HEK293 (cell line): ENCODE data around the gene BCL7A.

ENCODE experiments used
- MYNN ChIP-seq: fragments of 450-650 bp; formaldehyde crosslinking; IDR thresholded peaks from 2 replicates; pipeline ENCODE4 v1.5.1; 2016; ENCODE audit warnings: missing biosample characterization, missing genetic modification characterization, borderline replicate concordance
- OSR2 ChIP-seq: fragments of 450-650 bp; formaldehyde crosslinking; IDR thresholded peaks from 2 replicates; pipeline ENCODE4 v1.5.1; 2016; ENCODE audit warnings: missing biosample characterization, missing genetic modification characterization
- PATZ1 ChIP-seq: fragments of 450-650 bp; formaldehyde crosslinking; IDR thresholded peaks from 2 replicates; pipeline ENCODE4 v1.5.1; 2016; ENCODE audit warnings: missing biosample characterization, missing genetic modification characterization
- SALL2 ChIP-seq: fragments of 450-650 bp; formaldehyde crosslinking; IDR thresholded peaks from 2 replicates; pipeline ENCODE4 v1.5.0; 2017; ENCODE audit warnings: missing biosample characterization, mild to moderate bottlenecking, missing genetic modification characterization, borderline replicate concordance
- SP2 ChIP-seq: fragments of 450-650 bp; formaldehyde crosslinking; IDR thresholded peaks from 2 replicates; pipeline ENCODE4 v1.5.1; 2016; ENCODE audit warnings: missing biosample characterization, missing genetic modification characterization
- TCF7L2 ChIP-seq: IDR thresholded peaks from 2 replicates; pipeline ENCODE4 v1.6.1; 2011; ENCODE audit warnings: low read depth, mild to moderate bottlenecking, inconsistent platforms, low read length, moderate library complexity, borderline replicate concordance
- ZBTB7A ChIP-seq: fragments of 450-650 bp; formaldehyde crosslinking; IDR thresholded peaks from 2 replicates; pipeline ENCODE4 v1.5.1; 2016; ENCODE audit warnings: low read depth, missing biosample characterization, missing genetic modification characterization
- ZBTB8A ChIP-seq: fragments of 450-650 bp; formaldehyde crosslinking; IDR thresholded peaks from 2 replicates; pipeline ENCODE4 v1.5.1; 2016; ENCODE audit warnings: missing biosample characterization, missing genetic modification characterization
- ZNF114 ChIP-seq: fragments of 450-650 bp; formaldehyde crosslinking; IDR thresholded peaks from 2 replicates; pipeline ENCODE4 v1.5.0; 2017; ENCODE audit warnings: missing biosample characterization, missing genetic modification characterization
- ZNF121 ChIP-seq: fragments of 450-650 bp; formaldehyde crosslinking; IDR thresholded peaks from 2 replicates; pipeline ENCODE4 v1.5.1; 2016; ENCODE audit warnings: missing biosample characterization, missing genetic modification characterization
- ZNF23 ChIP-seq: fragments of 450-650 bp; formaldehyde crosslinking; IDR thresholded peaks from 2 replicates; pipeline ENCODE4 v1.5.1; 2016; ENCODE audit warnings: missing biosample characterization, missing genetic modification characterization, borderline replicate concordance
- ZNF366 ChIP-seq: fragments of 450-650 bp; formaldehyde crosslinking; conservative IDR thresholded peaks from 2 replicates; pipeline ENCODE4 v1.5.1; 2016; ENCODE audit warnings: missing biosample characterization, missing genetic modification characterization
- ZNF423 ChIP-seq: fragments of 450-650 bp; formaldehyde crosslinking; IDR thresholded peaks from 2 replicates; pipeline ENCODE4 v1.5.1; 2016; ENCODE audit warnings: missing biosample characterization, missing genetic modification characterization
- ZNF596 ChIP-seq: fragments of 450-650 bp; IDR thresholded peaks from 2 replicates; pipeline ENCODE4 v1.5.0; 2018; ENCODE audit warnings: missing biosample characterization, mild to moderate bottlenecking, missing genetic modification characterization, moderate library complexity
- ZNF629 ChIP-seq: fragments of 450-650 bp; formaldehyde crosslinking; IDR thresholded peaks from 2 replicates; pipeline ENCODE4 v1.5.1; 2017; ENCODE audit warnings: missing biosample characterization, missing genetic modification characterization
- ZNF768 ChIP-seq: fragments of 450-650 bp; formaldehyde crosslinking; IDR thresholded peaks from 2 replicates; pipeline ENCODE4 v1.5.1; 2018; ENCODE audit warnings: missing biosample characterization, mild to moderate bottlenecking, missing genetic modification characterization
- ZNF776 ChIP-seq: fragments of 450-650 bp; formaldehyde crosslinking; IDR thresholded peaks from 2 replicates; pipeline ENCODE4 v1.5.0; 2017; ENCODE audit warnings: missing biosample characterization, missing genetic modification characterization, borderline replicate concordance
- ZNF830 ChIP-seq: fragments of 450-650 bp; IDR thresholded peaks from 2 replicates; pipeline ENCODE4 v1.5.0; 2018; ENCODE audit warnings: missing biosample characterization, missing genetic modification characterization, low read depth, mild to moderate bottlenecking, moderate library complexity
- ZSCAN16 ChIP-seq: fragments of 450-650 bp; formaldehyde crosslinking; IDR thresholded peaks from 2 replicates; pipeline ENCODE4 v1.5.1; 2016; ENCODE audit warnings: missing biosample characterization, missing genetic modification characterization
- ZSCAN30 ChIP-seq: fragments of 450-650 bp; IDR thresholded peaks from 2 replicates; pipeline ENCODE4 v1.5.1; 2018; ENCODE audit warnings: missing biosample characterization, mild to moderate bottlenecking, missing genetic modification characterization, moderate library complexity
- TF ChIP-seq, protein P1 (sequence below): fragments of 450-650 bp; formaldehyde crosslinking; IDR thresholded peaks from 2 replicates; pipeline ENCODE4 v1.5.1; 2016; ENCODE audit warnings: missing biosample characterization, missing genetic modification characterization
- TF ChIP-seq, protein P2 (sequence below): fragments of 450-650 bp; formaldehyde crosslinking; IDR thresholded peaks from 2 replicates; pipeline ENCODE4 v1.5.1; 2016; ENCODE audit warnings: missing biosample characterization, missing genetic modification characterization
- TF ChIP-seq, protein P3 (sequence below): fragments of 450-650 bp; formaldehyde crosslinking; IDR thresholded peaks from 2 replicates; pipeline ENCODE4 v1.5.1; 2017; ENCODE audit warnings: missing biosample characterization, missing genetic modification characterization
- TF ChIP-seq, protein P4 (sequence below): fragments of 450-650 bp; formaldehyde crosslinking; IDR thresholded peaks from 2 replicates; pipeline ENCODE4 v1.5.1; 2016; ENCODE audit warnings: missing biosample characterization, missing genetic modification characterization
- TF ChIP-seq, protein P5 (sequence below): fragments of 450-650 bp; formaldehyde crosslinking; IDR thresholded peaks from 2 replicates; pipeline ENCODE4 v1.5.1; 2016; ENCODE audit warnings: missing biosample characterization, missing genetic modification characterization

BCL7A gene

DNA sequence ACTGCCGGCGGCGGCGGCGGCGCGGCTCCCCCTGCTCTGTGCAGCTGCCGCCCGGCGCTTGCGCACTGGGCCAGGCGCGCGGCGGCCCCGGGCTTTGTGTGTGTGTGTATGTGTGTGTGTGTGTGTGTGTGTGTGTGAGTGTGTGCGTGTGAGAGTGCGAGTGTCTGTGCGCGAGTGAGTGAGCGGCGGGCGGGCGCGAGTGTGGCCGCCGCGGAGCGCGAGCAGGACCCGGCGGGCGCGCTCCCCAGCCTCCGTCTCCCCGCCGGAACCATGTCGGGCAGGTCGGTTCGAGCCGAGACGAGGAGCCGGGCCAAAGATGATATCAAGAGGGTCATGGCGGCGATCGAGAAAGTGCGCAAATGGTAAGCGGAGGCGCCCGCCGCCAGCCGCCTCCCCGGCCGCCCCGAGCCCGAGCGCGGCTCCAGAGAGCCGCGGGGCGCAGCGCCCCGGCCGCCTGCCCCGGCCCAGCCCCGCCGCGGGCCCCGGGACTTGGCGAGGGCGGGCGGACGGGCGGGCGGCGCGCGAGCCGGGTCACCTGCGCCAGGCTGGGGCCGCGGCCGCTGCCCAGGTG is at the start of gene BCL7A (continued):
- TF ChIP-seq, protein P1, sequence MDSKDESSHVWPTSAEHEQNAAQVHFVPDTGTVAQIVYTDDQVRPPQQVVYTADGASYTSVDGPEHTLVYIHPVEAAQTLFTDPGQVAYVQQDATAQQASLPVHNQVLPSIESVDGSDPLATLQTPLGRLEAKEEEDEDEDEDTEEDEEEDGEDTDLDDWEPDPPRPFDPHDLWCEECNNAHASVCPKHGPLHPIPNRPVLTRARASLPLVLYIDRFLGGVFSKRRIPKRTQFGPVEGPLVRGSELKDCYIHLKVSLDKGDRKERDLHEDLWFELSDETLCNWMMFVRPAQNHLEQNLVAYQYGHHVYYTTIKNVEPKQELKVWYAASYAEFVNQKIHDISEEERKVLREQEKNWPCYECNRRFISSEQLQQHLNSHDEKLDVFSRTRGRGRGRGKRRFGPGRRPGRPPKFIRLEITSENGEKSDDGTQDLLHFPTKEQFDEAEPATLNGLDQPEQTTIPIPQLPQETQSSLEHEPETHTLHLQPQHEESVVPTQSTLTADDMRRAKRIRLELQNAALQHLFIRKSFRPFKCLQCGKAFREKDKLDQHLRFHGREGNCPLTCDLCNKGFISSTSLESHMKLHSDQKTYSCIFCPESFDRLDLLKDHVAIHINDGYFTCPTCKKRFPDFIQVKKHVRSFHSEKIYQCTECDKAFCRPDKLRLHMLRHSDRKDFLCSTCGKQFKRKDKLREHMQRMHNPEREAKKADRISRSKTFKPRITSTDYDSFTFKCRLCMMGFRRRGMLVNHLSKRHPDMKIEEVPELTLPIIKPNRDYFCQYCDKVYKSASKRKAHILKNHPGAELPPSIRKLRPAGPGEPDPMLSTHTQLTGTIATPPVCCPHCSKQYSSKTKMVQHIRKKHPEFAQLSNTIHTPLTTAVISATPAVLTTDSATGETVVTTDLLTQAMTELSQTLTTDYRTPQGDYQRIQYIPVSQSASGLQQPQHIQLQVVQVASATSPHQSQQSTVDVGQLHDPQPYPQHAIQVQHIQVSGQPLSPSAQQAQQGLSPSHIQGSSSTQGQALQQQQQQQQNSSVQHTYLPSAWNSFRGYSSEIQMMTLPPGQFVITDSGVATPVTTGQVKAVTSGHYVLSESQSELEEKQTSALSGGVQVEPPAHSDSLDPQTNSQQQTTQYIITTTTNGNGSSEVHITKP (tag by site-specific recombination): no peak; the same call in 1 of the 2 replicates
- 0 out of 2 replicates have a peak, but pooled peaks have one; percentile 19 for TF ChIP-seq SALL2 (tag by site-specific recombination)
- 0 out of 2 replicates have a peak, but pooled peaks have one; percentile 16 for TF ChIP-seq OSR2 (tag by site-specific recombination)
- TF ChIP-seq, protein P2, sequence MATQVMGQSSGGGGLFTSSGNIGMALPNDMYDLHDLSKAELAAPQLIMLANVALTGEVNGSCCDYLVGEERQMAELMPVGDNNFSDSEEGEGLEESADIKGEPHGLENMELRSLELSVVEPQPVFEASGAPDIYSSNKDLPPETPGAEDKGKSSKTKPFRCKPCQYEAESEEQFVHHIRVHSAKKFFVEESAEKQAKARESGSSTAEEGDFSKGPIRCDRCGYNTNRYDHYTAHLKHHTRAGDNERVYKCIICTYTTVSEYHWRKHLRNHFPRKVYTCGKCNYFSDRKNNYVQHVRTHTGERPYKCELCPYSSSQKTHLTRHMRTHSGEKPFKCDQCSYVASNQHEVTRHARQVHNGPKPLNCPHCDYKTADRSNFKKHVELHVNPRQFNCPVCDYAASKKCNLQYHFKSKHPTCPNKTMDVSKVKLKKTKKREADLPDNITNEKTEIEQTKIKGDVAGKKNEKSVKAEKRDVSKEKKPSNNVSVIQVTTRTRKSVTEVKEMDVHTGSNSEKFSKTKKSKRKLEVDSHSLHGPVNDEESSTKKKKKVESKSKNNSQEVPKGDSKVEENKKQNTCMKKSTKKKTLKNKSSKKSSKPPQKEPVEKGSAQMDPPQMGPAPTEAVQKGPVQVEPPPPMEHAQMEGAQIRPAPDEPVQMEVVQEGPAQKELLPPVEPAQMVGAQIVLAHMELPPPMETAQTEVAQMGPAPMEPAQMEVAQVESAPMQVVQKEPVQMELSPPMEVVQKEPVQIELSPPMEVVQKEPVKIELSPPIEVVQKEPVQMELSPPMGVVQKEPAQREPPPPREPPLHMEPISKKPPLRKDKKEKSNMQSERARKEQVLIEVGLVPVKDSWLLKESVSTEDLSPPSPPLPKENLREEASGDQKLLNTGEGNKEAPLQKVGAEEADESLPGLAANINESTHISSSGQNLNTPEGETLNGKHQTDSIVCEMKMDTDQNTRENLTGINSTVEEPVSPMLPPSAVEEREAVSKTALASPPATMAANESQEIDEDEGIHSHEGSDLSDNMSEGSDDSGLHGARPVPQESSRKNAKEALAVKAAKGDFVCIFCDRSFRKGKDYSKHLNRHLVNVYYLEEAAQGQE: peak; percentile 27; the same call in 1 of the 2 replicates
- TF ChIP-seq ZNF768: no peak
- TF ChIP-seq TCF7L2: no peak
- TF ChIP-seq PATZ1 (tag by site-specific recombination): no peak; the same call in 1 of the 2 replicates
- TF ChIP-seq, protein P3, sequence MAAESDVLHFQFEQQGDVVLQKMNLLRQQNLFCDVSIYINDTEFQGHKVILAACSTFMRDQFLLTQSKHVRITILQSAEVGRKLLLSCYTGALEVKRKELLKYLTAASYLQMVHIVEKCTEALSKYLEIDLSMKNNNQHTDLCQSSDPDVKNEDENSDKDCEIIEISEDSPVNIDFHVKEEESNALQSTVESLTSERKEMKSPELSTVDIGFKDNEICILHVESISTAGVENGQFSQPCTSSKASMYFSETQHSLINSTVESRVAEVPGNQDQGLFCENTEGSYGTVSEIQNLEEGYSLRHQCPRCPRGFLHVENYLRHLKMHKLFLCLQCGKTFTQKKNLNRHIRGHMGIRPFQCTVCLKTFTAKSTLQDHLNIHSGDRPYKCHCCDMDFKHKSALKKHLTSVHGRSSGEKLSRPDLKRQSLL: no peak
- no peak for TF ChIP-seq SP2 (tag by site-specific recombination)
- TF ChIP-seq, protein P4, sequence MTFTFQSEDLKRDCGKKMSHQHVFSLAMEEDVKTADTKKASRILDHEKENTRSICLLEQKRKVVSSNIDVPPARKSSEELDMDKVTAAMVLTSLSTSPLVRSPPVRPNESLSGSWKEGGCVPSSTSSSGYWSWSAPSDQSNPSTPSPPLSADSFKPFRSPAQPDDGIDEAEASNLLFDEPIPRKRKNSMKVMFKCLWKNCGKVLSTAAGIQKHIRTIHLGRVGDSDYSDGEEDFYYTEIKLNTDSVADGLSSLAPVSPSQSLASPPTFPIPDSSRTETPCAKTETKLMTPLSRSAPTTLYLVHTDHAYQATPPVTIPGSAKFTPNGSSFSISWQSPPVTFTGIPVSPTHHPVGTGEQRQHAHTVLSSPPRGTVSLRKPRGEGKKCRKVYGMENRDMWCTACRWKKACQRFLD: no peak
- TF ChIP-seq ZNF23 (tag by site-specific recombination): no peak; the same call in 1 of the 2 replicates
- no peak for TF ChIP-seq ZNF596 (tag by site-specific recombination)
- TF ChIP-seq ZSCAN16 (tag by site-specific recombination): peak; percentile 33; the same call in 1 of the 2 replicates
- TF ChIP-seq ZNF776 (tag by site-specific recombination): peak; percentile 93
- TF ChIP-seq ZBTB7A (tag by site-specific recombination): peak; percentile 42; the same call in 1 of the 2 replicates
- TF ChIP-seq ZBTB8A (tag by site-specific recombination): peak; percentile 88
- peak; percentile 57; the same call in 1 of the 2 replicates for TF ChIP-seq ZNF121 (tag by site-specific recombination)
- no peak for TF ChIP-seq ZNF830 (tag by site-specific recombination)
- 0 out of 2 replicates have a peak, but pooled peaks have one; percentile 27 for TF ChIP-seq ZNF423 (tag by site-specific recombination)
- TF ChIP-seq ZSCAN30: peak; percentile 81; the same call in 1 of the 2 replicates
- no peak for TF ChIP-seq ZNF114 (tag by site-specific recombination)
- no peak for TF ChIP-seq ZNF366 (tag by site-specific recombination)
- TF ChIP-seq MYNN: peak; percentile 58; the same call in 1 of the 2 replicates
- TF ChIP-seq ZNF629 (tag by site-specific recombination): no peak
- TF ChIP-seq, protein P5, sequence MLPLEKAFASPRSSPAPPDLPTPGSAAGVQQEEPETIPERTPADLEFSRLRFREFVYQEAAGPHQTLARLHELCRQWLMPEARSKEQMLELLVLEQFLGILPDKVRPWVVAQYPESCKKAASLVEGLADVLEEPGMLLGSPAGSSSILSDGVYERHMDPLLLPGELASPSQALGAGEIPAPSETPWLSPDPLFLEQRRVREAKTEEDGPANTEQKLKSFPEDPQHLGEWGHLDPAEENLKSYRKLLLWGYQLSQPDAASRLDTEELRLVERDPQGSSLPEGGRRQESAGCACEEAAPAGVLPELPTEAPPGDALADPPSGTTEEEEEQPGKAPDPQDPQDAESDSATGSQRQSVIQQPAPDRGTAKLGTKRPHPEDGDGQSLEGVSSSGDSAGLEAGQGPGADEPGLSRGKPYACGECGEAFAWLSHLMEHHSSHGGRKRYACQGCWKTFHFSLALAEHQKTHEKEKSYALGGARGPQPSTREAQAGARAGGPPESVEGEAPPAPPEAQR (tag by site-specific recombination): peak; percentile 99
